ENCODE data around the gene PTPRN2. TPM values are rescaled to one million over a fixed set of nuclear protein-coding genes. Genes with fewer than 3 reads are reported as not detected.
"Not testable (repeated sequence)": the region's sequence is repeated elsewhere in the genome, so short reads cannot be mapped to it uniquely, and the experiment has no call there.

PTPRN2 gene
- total and polyA plus RNA-seq, 2 donors (not counting 1 experiment from before 2014, with no cell fraction given), result 0.54 to 1.2 TPM

GRCh38 chr7:158378978-158379377 is 208.6 kb downstream of the PTPRN2 start:
- H3K9me3 ChIP-seq (ENCODE audit: control insufficient read depth, insufficient read depth, low read depth, low read length), result no peaks in the 10 kb centered on the region

DNA sequence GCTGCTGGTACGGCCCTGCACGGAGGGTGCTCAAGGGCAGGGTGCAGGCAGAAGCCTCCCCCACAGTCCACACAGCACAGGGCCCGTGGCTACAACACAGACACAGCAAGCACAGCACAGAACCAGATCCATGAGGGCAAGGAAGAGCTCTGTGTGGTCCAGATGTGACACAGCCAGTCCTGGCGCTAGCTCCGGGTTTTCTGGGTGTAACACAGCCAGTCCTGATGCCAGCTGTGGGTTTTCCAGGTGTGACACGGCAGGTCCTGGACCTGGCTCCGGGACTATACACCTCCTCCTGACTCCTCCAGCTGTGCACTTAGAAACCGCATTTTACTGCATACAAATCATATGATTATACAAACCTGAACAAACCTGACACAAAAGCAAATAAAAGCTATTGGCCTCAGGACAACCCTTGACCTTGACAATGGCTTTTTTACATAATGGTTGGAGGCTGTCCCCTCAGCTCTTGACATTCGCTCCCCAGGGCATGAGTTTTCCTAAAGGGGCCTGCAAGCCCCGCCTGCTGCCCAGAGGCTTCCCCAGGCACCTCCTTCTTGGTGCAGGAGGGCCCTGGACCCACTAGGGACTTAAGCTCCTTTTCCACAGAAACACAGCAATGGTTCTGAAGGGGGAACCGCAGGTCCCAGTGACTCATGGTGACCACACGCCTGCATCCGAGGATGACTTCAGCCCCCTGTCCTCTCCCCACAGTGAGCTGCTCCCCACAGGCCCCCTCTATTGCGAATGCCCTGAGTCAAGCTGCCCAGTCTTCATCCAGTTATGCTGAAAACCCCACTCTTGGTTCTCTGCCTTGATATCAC is 209.6 kb downstream of the PTPRN2 start:
- H4K20me1 ChIP-seq (ENCODE audit: control insufficient read depth, extremely low read depth, insufficient read depth, low read length), result no peaks in the 10 kb centered on the region
- no peaks in the 10 kb centered on the region for H3K36me3 ChIP-seq (ENCODE audit: control insufficient read depth, insufficient read depth, low read length)
- no peak for TF ChIP-seq EZH2 (IDR thresholded peaks at IDR 0.05; ENCODE audit: low read length, missing control alignments)
- TF ChIP-seq, protein P1, sequence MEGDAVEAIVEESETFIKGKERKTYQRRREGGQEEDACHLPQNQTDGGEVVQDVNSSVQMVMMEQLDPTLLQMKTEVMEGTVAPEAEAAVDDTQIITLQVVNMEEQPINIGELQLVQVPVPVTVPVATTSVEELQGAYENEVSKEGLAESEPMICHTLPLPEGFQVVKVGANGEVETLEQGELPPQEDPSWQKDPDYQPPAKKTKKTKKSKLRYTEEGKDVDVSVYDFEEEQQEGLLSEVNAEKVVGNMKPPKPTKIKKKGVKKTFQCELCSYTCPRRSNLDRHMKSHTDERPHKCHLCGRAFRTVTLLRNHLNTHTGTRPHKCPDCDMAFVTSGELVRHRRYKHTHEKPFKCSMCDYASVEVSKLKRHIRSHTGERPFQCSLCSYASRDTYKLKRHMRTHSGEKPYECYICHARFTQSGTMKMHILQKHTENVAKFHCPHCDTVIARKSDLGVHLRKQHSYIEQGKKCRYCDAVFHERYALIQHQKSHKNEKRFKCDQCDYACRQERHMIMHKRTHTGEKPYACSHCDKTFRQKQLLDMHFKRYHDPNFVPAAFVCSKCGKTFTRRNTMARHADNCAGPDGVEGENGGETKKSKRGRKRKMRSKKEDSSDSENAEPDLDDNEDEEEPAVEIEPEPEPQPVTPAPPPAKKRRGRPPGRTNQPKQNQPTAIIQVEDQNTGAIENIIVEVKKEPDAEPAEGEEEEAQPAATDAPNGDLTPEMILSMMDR (conservative IDR thresholded peaks at IDR 0.05 in 1 of 2, IDR thresholded peaks at IDR 0.05 in 1 of 2; ENCODE audit: low read depth in 1 of 2, low read length in 2 of 2), result no peak
- no peak overlapping the region for H3K27ac ChIP-seq (ENCODE audit: insufficient read depth, low read length)
- H3K9me3 ChIP-seq (ENCODE audit: control insufficient read depth, insufficient read depth, low read depth, low read length), result no peaks in the 10 kb centered on the region
- no peak overlapping the region for H3K4me2 ChIP-seq (ENCODE audit: extremely low read depth, insufficient read depth, low read length)
- H3K79me2 ChIP-seq (ENCODE audit: control insufficient read depth, insufficient read depth, low read length), result no peaks in the 10 kb centered on the region
- no peaks in the 10 kb centered on the region for H3K27me3 ChIP-seq (ENCODE audit: control insufficient read depth, insufficient read depth, low read length)
- H3K9ac ChIP-seq (ENCODE audit: insufficient read depth, low read length), result no peak overlapping the region
- no peak overlapping the region for H2AFZ ChIP-seq (ENCODE audit: low read length)
- H3K4me3 ChIP-seq (replicated peaks in 1 of 4; ENCODE audit: control extremely low read depth in 1 of 4, insufficient read depth in 1 of 4, low read depth in 3 of 4, low read length in 4 of 4), result no peak overlapping the region
- DNase-seq (ENCODE audit: low read depth in 2 of 2), result no peak
- H3K4me1 ChIP-seq (ENCODE audit: control insufficient read depth, extremely low read depth, insufficient read depth, low read length), result no peaks in the 10 kb centered on the region

More at GRCh38 chr7:158378978-158379377, 208.6 kb downstream of the PTPRN2 start:
- TF ChIP-seq, protein P1 (conservative IDR thresholded peaks at IDR 0.05 in 1 of 2, IDR thresholded peaks at IDR 0.05 in 1 of 2; ENCODE audit: low read depth in 1 of 2, low read length in 2 of 2), result no peak
- TF ChIP-seq EZH2 (IDR thresholded peaks at IDR 0.05; ENCODE audit: low read length, missing control alignments), result no peak
- H3K79me2 ChIP-seq (ENCODE audit: control insufficient read depth, insufficient read depth, low read length), result no peaks in the 10 kb centered on the region
- H3K4me2 ChIP-seq (ENCODE audit: extremely low read depth, insufficient read depth, low read length), result no peak overlapping the region
- no peak overlapping the region for H3K9ac ChIP-seq (ENCODE audit: insufficient read depth, low read length)
- H3K4me1 ChIP-seq (ENCODE audit: control insufficient read depth, extremely low read depth, insufficient read depth, low read length), result no peaks in the 10 kb centered on the region
- H4K20me1 ChIP-seq (ENCODE audit: control insufficient read depth, extremely low read depth, insufficient read depth, low read length), result no peaks in the 10 kb centered on the region
- no peak overlapping the region for H3K27ac ChIP-seq (ENCODE audit: insufficient read depth, low read length)
- DNase-seq (ENCODE audit: low read depth in 2 of 2), result no peak
- H2AFZ ChIP-seq (ENCODE audit: low read length), result no peak overlapping the region
- no peaks in the 10 kb centered on the region for H3K36me3 ChIP-seq (ENCODE audit: control insufficient read depth, insufficient read depth, low read length)
- H3K4me3 ChIP-seq (replicated peaks in 1 of 4; ENCODE audit: control extremely low read depth in 1 of 4, insufficient read depth in 1 of 4, low read depth in 3 of 4, low read length in 4 of 4), result no peak overlapping the region
- H3K27me3 ChIP-seq (ENCODE audit: control insufficient read depth, insufficient read depth, low read length), result no peaks in the 10 kb centered on the region

DNA sequence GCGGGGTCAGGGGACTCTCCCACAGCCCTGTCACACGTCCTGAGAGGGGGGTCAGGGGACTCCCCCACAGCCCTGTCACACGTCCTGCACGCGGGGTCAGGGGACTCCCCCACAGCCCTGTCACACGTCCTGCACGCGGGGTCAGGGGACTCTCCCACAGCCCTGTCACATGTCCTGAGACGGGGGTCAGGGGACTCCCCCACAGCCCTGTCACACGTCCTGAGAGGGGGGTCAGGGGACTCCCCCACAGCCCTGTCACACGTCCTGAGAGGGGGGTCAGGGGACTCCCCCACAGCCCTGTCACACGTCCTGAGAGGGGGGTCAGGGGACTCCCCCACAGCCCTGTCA is 210.8 kb downstream of the PTPRN2 start:
- H3K27ac ChIP-seq (ENCODE audit: insufficient read depth, low read length); H3K4me3 ChIP-seq (replicated peaks in 1 of 4; ENCODE audit: control extremely low read depth in 1 of 4, insufficient read depth in 1 of 4, low read depth in 3 of 4, low read length in 4 of 4); H3K4me1 ChIP-seq (ENCODE audit: control insufficient read depth, extremely low read depth, insufficient read depth, low read length); H3K9me3 ChIP-seq (ENCODE audit: control insufficient read depth, insufficient read depth, low read depth, low read length); H3K27me3 ChIP-seq (ENCODE audit: control insufficient read depth, insufficient read depth, low read length); DNase-seq (ENCODE audit: low read depth in 2 of 2); H2AFZ ChIP-seq (ENCODE audit: low read length); H3K4me2 ChIP-seq (ENCODE audit: extremely low read depth, insufficient read depth, low read length); H3K36me3 ChIP-seq (ENCODE audit: control insufficient read depth, insufficient read depth, low read length); H3K9ac ChIP-seq (ENCODE audit: insufficient read depth, low read length); H4K20me1 ChIP-seq (ENCODE audit: control insufficient read depth, extremely low read depth, insufficient read depth, low read length); H3K79me2 ChIP-seq (ENCODE audit: control insufficient read depth, insufficient read depth, low read length): not testable (repeated sequence)

DNA sequence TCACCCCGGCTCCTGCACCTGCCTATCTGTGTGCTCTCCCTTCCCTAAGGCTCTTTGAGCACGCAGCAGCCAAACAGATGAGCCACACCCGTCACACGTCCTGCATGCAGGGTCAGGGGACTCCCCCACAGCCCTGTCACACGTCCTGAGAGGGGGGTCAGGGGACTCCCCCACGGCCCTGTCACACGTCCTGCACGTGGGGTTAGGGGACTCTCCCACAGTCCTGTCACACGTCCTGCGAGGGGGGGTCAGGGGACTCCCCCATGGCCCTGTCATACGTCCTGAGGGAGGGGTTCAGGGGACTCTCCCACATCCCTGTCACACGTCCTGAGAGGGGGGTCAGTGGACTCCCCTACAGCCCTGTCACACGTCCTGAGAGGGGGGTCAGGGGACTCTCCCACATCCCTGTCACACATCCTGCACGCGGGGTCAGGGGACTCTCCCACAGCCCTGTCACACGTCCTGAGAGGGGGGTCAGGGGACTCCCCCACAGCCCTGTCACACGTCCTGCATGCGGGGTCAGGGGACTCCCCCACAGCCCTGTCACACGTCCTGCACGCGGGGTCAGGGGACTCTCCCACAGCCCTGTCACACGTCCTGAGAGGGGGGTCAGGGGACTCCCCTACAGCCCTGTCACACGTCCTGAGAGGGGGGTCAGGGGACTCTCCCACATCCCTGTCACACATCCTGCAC is 211.3 kb downstream of the PTPRN2 start:
- DNase-seq (ENCODE audit: low read depth in 2 of 2); H3K36me3 ChIP-seq (ENCODE audit: control insufficient read depth, insufficient read depth, low read length); H3K9ac ChIP-seq (ENCODE audit: insufficient read depth, low read length); H4K20me1 ChIP-seq (ENCODE audit: control insufficient read depth, extremely low read depth, insufficient read depth, low read length); H2AFZ ChIP-seq (ENCODE audit: low read length); H3K4me3 ChIP-seq (replicated peaks in 1 of 4; ENCODE audit: control extremely low read depth in 1 of 4, insufficient read depth in 1 of 4, low read depth in 3 of 4, low read length in 4 of 4); H3K79me2 ChIP-seq (ENCODE audit: control insufficient read depth, insufficient read depth, low read length); H3K4me2 ChIP-seq (ENCODE audit: extremely low read depth, insufficient read depth, low read length); H3K9me3 ChIP-seq (ENCODE audit: control insufficient read depth, insufficient read depth, low read depth, low read length); H3K27ac ChIP-seq (ENCODE audit: insufficient read depth, low read length); H3K27me3 ChIP-seq (ENCODE audit: control insufficient read depth, insufficient read depth, low read length); H3K4me1 ChIP-seq (ENCODE audit: control insufficient read depth, extremely low read depth, insufficient read depth, low read length): not testable (repeated sequence)

All from fibroblast of lung (primary cell).